Colonic mucosa (tissue), 4 donors: ENCODE data around the gene NMBR. TPM values are rescaled to one million over a fixed set of nuclear protein-coding genes. Genes with fewer than 3 reads are reported as not detected.
"Not testable (repeated sequence)": the region's sequence is repeated elsewhere in the genome, so short reads cannot be mapped to it uniquely, and the experiment has no call there.

Experiments
- DNase-seq: peaks from one replicate; pipeline ENCODE4 v3.0.0-alpha.2; 2020
- H3K27ac ChIP-seq: fragments of 200-600 bp; one replicate; pipeline ENCODE4 v1.8.0; 2021
- H3K27me3 ChIP-seq: fragments of 200-600 bp; one replicate; pipeline ENCODE4 v1.8.0; 2021
- H3K36me3 ChIP-seq: fragments of 200-600 bp; one replicate; pipeline ENCODE4 v1.8.0; 2021
- H3K4me1 ChIP-seq: fragments of 200-600 bp; one replicate; pipeline ENCODE4 v1.8.0; 2021; ENCODE audit warnings: mild to moderate bottlenecking
- H3K4me3 ChIP-seq: fragments of 200-600 bp; one replicate; pipeline ENCODE4 v1.8.0; 2021
- H3K9ac ChIP-seq, 2 donors: one replicate each; pipeline ENCODE4 v1.7.0; 2013; ENCODE audit warnings: control low read depth in 2 of 2, low read depth in 2 of 2, low read length in 2 of 2
- H3K9me3 ChIP-seq: fragments of 200-600 bp; one replicate; pipeline ENCODE4 v1.8.0; 2021
- intact Hi-C: fragments of 100-400 bp; cut with DNase I; formaldehyde crosslinking; loops from one replicate; pipeline ENCODE4 v1.14.1; 2022
- total RNA-seq, 2 donors: library from RNA; stranded (reverse); fragmentation: NEBNext Ultra II Directional in 1 of 2; extraction: Animal tissue kit (Norgen Biotek cat#: 25700) in 1 of 2; gene quantifications; one replicate each; pipeline ENCODE4 v1.2.1, GENCODE V29; 2021
- TF ChIP-seq, protein P1 (sequence below): fragments of 200-600 bp; IDR thresholded peaks from one replicate; pipeline ENCODE4 v1.8.0; 2022; ENCODE audit warnings: antibody characterized with exemption, mild to moderate bottlenecking
- donor health status: healthy.
- donor health status: DM: no; HTN: no; CAD: no.
- donor health status: DM: no; HTN: no; CAD: no.

The NMBR gene
- total RNA-seq, 2 donors from 2014 or later = not detected

DNA sequence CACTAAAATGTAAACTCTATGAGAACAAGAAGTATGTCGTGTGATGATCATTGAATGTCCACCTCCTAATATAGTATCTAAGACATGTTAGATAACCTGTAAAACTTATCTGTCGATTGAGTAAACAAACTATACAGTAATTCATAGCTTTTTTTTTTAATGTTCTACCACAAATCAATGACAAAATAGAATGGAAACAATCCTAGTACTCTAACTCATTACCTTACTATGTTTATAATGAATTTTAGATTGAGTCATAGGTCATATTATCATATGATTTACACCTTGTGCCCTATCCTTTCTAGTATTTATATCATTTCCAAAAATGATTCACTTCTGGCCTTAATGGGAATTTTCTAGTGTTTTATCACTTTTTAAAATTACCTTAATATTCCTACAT is 6.3 kb upstream of the NMBR start:
- H3K9ac ChIP-seq = no peak overlapping the region

DNA sequence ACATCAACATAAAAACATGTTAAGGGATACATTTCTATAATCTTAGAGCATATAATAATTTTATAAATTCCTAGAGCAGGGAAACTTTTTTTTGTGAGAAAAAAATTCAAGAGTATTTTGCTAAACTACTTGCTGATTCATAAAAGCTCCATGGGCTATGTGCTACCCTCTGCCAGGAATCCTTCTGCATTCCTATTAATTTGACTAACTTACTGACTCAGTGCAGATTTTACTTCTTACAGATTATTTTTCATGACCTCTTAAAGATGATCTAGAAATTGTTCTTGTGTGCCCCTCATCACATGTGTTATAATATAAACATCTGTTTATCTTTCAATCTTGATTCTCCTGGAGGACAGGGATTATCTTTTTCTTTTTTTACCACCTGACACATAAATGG is 5.8 kb upstream of the NMBR start:
- Histone ChIP-seq H3K27ac (no peak overlapping the region), H3K4me1 (peaks cover 11% of the 10 kb centered on the region), H3K36me3 (no peaks in the 10 kb centered on the region), H3K9me3 (no peaks in the 10 kb centered on the region), H3K4me3 (no peak overlapping the region), H3K9ac (no peak overlapping the region), H3K27me3 (no peaks in the 10 kb centered on the region)
- intact Hi-C loops = no loop called here
- DNase-seq = no peak
- TF ChIP-seq, protein P1, sequence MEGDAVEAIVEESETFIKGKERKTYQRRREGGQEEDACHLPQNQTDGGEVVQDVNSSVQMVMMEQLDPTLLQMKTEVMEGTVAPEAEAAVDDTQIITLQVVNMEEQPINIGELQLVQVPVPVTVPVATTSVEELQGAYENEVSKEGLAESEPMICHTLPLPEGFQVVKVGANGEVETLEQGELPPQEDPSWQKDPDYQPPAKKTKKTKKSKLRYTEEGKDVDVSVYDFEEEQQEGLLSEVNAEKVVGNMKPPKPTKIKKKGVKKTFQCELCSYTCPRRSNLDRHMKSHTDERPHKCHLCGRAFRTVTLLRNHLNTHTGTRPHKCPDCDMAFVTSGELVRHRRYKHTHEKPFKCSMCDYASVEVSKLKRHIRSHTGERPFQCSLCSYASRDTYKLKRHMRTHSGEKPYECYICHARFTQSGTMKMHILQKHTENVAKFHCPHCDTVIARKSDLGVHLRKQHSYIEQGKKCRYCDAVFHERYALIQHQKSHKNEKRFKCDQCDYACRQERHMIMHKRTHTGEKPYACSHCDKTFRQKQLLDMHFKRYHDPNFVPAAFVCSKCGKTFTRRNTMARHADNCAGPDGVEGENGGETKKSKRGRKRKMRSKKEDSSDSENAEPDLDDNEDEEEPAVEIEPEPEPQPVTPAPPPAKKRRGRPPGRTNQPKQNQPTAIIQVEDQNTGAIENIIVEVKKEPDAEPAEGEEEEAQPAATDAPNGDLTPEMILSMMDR = no peak

More for the DNA sequence above, 6.3 kb upstream of the NMBR start:
- Histone ChIP-seq H3K4me3 (no peak overlapping the region), H3K27ac (no peak overlapping the region), H3K27me3 (no peaks in the 10 kb centered on the region), H3K9me3 (no peaks in the 10 kb centered on the region), H3K36me3 (no peaks in the 10 kb centered on the region), H3K4me1 (peaks cover 7% of the 10 kb centered on the region)
- no peak for DNase-seq
- TF ChIP-seq, protein P1 = no peak
- intact Hi-C loops = no loop called here

DNA sequence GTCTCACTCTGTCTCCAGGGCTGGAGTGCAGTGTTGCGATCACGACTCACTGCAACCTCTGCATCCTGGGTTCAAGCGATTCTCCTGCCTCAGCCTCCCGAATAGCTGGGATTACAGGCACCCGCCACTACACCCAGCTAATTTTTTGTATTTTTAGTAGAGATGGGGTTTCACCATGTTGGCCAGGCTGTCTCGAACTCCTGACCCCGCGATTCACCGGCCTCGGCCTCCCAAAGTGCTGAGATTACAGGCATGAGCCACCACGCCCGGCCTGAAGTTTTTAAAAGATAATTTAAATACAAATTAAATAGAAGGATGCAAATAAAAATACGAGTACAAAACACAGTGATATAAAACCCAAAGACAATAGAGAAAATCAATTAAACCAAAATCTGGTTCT is 5.4 kb downstream of the NMBR start:
- H3K9ac ChIP-seq, intact Hi-C loops, H3K36me3 ChIP-seq, DNase-seq, H3K9me3 ChIP-seq, H3K4me3 ChIP-seq, H3K27me3 ChIP-seq, H3K4me1 ChIP-seq, H3K27ac ChIP-seq: not testable (repeated sequence)

DNA sequence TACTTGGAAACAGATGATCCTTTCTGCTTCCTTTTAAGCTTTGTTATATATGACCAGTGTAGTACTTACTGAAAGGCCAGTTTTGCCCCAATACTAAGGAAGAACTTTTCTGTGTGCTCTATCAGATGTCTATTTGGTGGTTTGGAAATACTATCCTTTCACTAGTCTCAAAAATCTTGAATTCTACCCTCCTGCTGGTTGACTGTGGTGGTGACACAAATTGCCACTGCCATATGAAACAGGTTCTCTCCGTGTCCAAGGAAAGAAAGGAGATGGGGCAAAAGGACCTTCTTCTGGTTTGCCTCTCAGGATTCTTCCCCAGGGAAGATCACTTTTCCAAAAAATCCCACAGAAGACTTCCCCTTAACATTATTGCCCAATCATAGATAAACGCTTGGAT is 8.0 kb downstream of the NMBR start:
- Histone ChIP-seq H3K9ac (no peak overlapping the region), H3K36me3 (no peaks in the 10 kb centered on the region), H3K4me1 (no peaks in the 10 kb centered on the region), H3K9me3 (no peaks in the 10 kb centered on the region), H3K4me3 (no peak overlapping the region), H3K27me3 (no peaks in the 10 kb centered on the region), H3K27ac (no peak overlapping the region)
- no peak for DNase-seq
- intact Hi-C loops = no loop called here
- TF ChIP-seq, protein P1 = no peak

DNA sequence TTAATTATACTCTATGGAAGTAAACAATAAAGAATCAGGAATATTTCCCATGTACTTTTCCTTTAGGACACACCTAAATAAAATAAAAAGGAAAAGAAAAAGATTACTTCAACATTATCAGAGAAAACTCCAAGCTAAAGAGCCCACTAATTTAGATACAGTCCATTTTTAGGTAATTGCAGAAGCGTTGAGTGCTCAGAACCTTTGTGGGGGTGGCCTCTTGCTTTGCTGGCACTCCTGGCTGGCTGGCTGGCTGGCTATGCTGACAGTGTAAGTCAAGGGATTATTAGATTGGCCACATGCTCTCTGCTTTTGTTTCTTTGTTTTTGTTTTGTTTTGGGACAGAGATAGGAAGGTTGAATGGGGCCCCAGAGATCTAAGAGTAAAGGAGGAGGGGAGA is 14.3 kb downstream of the NMBR start, which contains the start of gene GJE1:
Gene GJE1 (plus strand): TSS at position 301 of the 400 bp plus-strand sequence. CDS start 234 bp downstream, outside the sequence.
- TF ChIP-seq, protein P1 = no peak
- H3K27me3 ChIP-seq = no peaks in the 10 kb centered on the region
- no peaks in the 10 kb centered on the region for H3K4me1 ChIP-seq
- H3K27ac ChIP-seq = no peak within 1 kb of the TSS
- DNase-seq = no peak
- H3K4me3 ChIP-seq = no peak within 1 kb of the TSS
- H3K9me3 ChIP-seq = no peaks in the 10 kb centered on the region
- H3K9ac ChIP-seq = no peak within 1 kb of the TSS
- intact Hi-C loops = no loop called here
- no peaks in the 10 kb centered on the region for H3K36me3 ChIP-seq

DNA sequence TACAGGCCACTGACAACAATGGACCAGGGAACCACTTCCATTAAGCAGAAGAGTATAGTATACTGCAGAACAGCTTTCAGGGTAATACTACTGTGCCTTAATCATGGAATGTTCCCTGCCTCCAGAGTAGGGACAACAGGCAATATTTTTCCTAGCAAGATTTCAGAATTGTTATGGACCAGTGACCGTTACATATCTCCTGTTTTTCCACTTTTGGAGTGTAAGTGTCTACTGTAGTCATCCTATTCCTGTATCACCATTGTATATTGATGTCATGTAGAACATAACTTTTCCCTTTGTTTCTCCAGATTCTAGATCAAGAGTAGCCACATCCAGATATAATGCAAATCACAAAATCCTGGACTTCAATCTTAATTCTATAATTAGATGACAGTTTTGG is 16.1 kb downstream of the NMBR start:
- no peak for DNase-seq
- TF ChIP-seq, protein P1 = no peak
- Histone ChIP-seq H3K4me3 (no peak overlapping the region), H3K9me3 (no peaks in the 10 kb centered on the region), H3K9ac (no peak overlapping the region), H3K27me3 (no peaks in the 10 kb centered on the region), H3K36me3 (no peaks in the 10 kb centered on the region), H3K4me1 (no peaks in the 10 kb centered on the region), H3K27ac (no peak overlapping the region)
- intact Hi-C loops = no loop called here
